ENCODE measurements around the gene NEDD4.
"Not testable (repeated sequence)": the region's sequence is repeated elsewhere in the genome, so short reads cannot be mapped to it uniquely, and the experiment has no call there.

Gene NEDD4

GRCh38 chr15:55860468-55860867 lies 132.9 kb downstream of the NEDD4 start:
- no peaks in the 10 kb centered on the region for H3K9me3 ChIP-seq (replicated peaks in 1 of 11)
- no peak overlapping the region for H3K27ac ChIP-seq
- no peaks in the 10 kb centered on the region for H3K4me1 ChIP-seq
- H3K4me3 ChIP-seq = no peak overlapping the region
- H4K20me1 ChIP-seq = no peaks in the 10 kb centered on the region
- no peak overlapping the region for H3K4me2 ChIP-seq
- no peak overlapping the region for H3K9ac ChIP-seq
- TF ChIP-seq Cebpa-rat (IDR thresholded peaks at IDR 0.05) = no peak
- H3K36me3 ChIP-seq = peaks cover 32 to 71% (median 46%) of the 10 kb centered on the region in 11 experiments
- no peaks in the 10 kb centered on the region for H3K27me3 ChIP-seq

- Histone ChIP-seq H3K9ac (no peak overlapping the region), H3K27ac (no peak overlapping the region), H3K4me3 (no peak overlapping the region), H3K4me2 (no peak overlapping the region), H3K4me1 (no peaks in the 10 kb centered on the region), H3K9me3 (replicated peaks in 1 of 11) (no peaks in the 10 kb centered on the region), H4K20me1 (no peaks in the 10 kb centered on the region), H3K27me3 (no peaks in the 10 kb centered on the region), H3K36me3 (peaks cover 34 to 78% (median 53%) of the 10 kb centered on the region in 11 experiments)
- TF ChIP-seq Cebpa-rat (IDR thresholded peaks at IDR 0.05) = no peak
Measured at GRCh38 chr15:55859681-55860080, 133.7 kb downstream of the NEDD4 start.

- Histone ChIP-seq H3K4me1 (no peaks in the 10 kb centered on the region), H3K9ac (no peak overlapping the region), H3K4me2 (no peak overlapping the region), H4K20me1 (no peaks in the 10 kb centered on the region), H3K9me3 (replicated peaks in 1 of 11) (no peaks in the 10 kb centered on the region), H3K4me3 (no peak overlapping the region), H3K27ac (no peak overlapping the region), H3K36me3 (peaks cover 35 to 81% (median 54%) of the 10 kb centered on the region in 11 experiments), H3K27me3 (no peaks in the 10 kb centered on the region)
- no peak for TF ChIP-seq Cebpa-rat (IDR thresholded peaks at IDR 0.05)
Measured at GRCh38 chr15:55858661-55859060, 134.8 kb downstream of the NEDD4 start.

- TF ChIP-seq Cebpa-rat (IDR thresholded peaks at IDR 0.05) = no peak
- no peak overlapping the region for H3K4me3 ChIP-seq
- no peaks in the 10 kb centered on the region for H3K4me1 ChIP-seq
- no peaks in the 10 kb centered on the region for H4K20me1 ChIP-seq
- no peak overlapping the region for H3K4me2 ChIP-seq
- no peaks in the 10 kb centered on the region for H3K9me3 ChIP-seq (replicated peaks in 1 of 11)
- H3K27me3 ChIP-seq = no peaks in the 10 kb centered on the region
- no peak overlapping the region for H3K27ac ChIP-seq
- peaks cover 41 to 84% (median 60%) of the 10 kb centered on the region in 11 experiments for H3K36me3 ChIP-seq
- H3K9ac ChIP-seq = no peak overlapping the region
Measured at GRCh38 chr15:55856506-55857164, 136.8 kb downstream of the NEDD4 start.

- H3K27me3 ChIP-seq = no peaks in the 10 kb centered on the region
- peaks cover 24 to 74% (median 43%) of the 10 kb centered on the region in 11 experiments for H3K36me3 ChIP-seq
- no peak overlapping the region for H3K9ac ChIP-seq
- no peak overlapping the region for H3K27ac ChIP-seq
- no peak overlapping the region for H3K4me3 ChIP-seq
- H3K4me1 ChIP-seq = no peaks in the 10 kb centered on the region
- H3K9me3 ChIP-seq (replicated peaks in 1 of 11) = no peaks in the 10 kb centered on the region
- H3K4me2 ChIP-seq = no peak overlapping the region
- 0 out of 22 replicates have a peak, but pooled peaks cover 0 to under 1% (median 0%) of the 10 kb centered on the region in 11 experiments for H4K20me1 ChIP-seq
- TF ChIP-seq Cebpa-rat (IDR thresholded peaks at IDR 0.05) = no peak
Measured at GRCh38 chr15:55853134-55853533, 140.3 kb downstream of the NEDD4 start.

- Histone ChIP-seq H3K9me3 (replicated peaks in 1 of 11) (peaks cover 8 to 23% (median 13%) of the 10 kb centered on the region in 11 experiments; a peak in 15 of 22 replicates), H4K20me1 (0 out of 22 replicates have a peak, but pooled peaks cover 0 to 4% (median 0%) of the 10 kb centered on the region in 11 experiments), H3K27ac (no peak overlapping the region), H3K36me3 (peaks cover 21 to 54% (median 36%) of the 10 kb centered on the region in 11 experiments), H3K4me1 (no peaks in the 10 kb centered on the region), H3K27me3 (no peaks in the 10 kb centered on the region; a peak in 1 of 22 replicates), H3K4me2 (no peak overlapping the region), H3K4me3 (no peak overlapping the region), H3K9ac (no peak overlapping the region)
- TF ChIP-seq Cebpa-rat (IDR thresholded peaks at IDR 0.05) = no peak
Measured at GRCh38 chr15:55846116-55846707, 147.2 kb downstream of the NEDD4 start.

GRCh38 chr15:55842897-55843296 lies 150.5 kb downstream of the NEDD4 start:
- H3K36me3 ChIP-seq = peaks cover 26 to 58% (median 38%) of the 10 kb centered on the region in 11 experiments
- not testable (repeated sequence) for H3K4me3 ChIP-seq, H3K27ac ChIP-seq, H3K27me3 ChIP-seq, H4K20me1 ChIP-seq, H3K4me2 ChIP-seq, H3K4me1 ChIP-seq, H3K9ac ChIP-seq
- peaks cover 8 to 23% (median 13%) of the 10 kb centered on the region in 11 experiments; a peak in 15 of 22 replicates for H3K9me3 ChIP-seq (replicated peaks in 1 of 11)

GRCh38 chr15:55835866-55836265 lies 157.5 kb downstream of the NEDD4 start:
- Histone ChIP-seq H3K27me3 (no peaks in the 10 kb centered on the region), H3K9me3 (replicated peaks in 1 of 11) (no peaks in the 10 kb centered on the region), H3K4me3 (no peak overlapping the region), H4K20me1 (no peaks in the 10 kb centered on the region), H3K9ac (no peak overlapping the region), H3K4me1 (peaks cover 0 to under 1% (median 0%) of the 10 kb centered on the region in 10 experiments; a peak in 2 of 20 replicates), H3K4me2 (no peak overlapping the region), H3K27ac (no peak overlapping the region), H3K36me3 (peaks cover 9 to 71% (median 44%) of the 10 kb centered on the region in 11 experiments; a peak in 21 of 22 replicates)
- no peak for TF ChIP-seq Cebpa-rat (IDR thresholded peaks at IDR 0.05)

GRCh38 chr15:55834331-55834730 lies 159.1 kb downstream of the NEDD4 start:
- TF ChIP-seq Cebpa-rat (IDR thresholded peaks at IDR 0.05) = no peak
- Histone ChIP-seq H3K36me3 (peaks cover 7 to 76% (median 44%) of the 10 kb centered on the region in 11 experiments; a peak in 21 of 22 replicates), H3K27ac (no peak overlapping the region)

More at GRCh38 chr15:55834331-55834730, 159.1 kb downstream of the NEDD4 start:
- Histone ChIP-seq H3K9me3 (replicated peaks in 1 of 11) (no peaks in the 10 kb centered on the region), H3K27me3 (no peaks in the 10 kb centered on the region), H3K4me2 (no peak overlapping the region), H4K20me1 (no peaks in the 10 kb centered on the region), H3K4me3 (no peak overlapping the region), H3K4me1 (peaks cover 0 to 16% (median 10%) of the 10 kb centered on the region in 10 experiments; a peak in 12 of 20 replicates), H3K9ac (no peak overlapping the region)

All from BLaER1 treated with 17β-estradiol and CSF1 and Interleukin-3, amounts not matched to agents 10 nM and 100 nM (cell line).